Heart left ventricle (tissue), 13 donors: ENCODE results near the gene RAD50.

ENCODE experiments used
- POLR2A ChIP-seq, 2 donors: fragments of 450-650 bp; IDR thresholded peaks; one replicate each; pipeline ENCODE4 v1.6.1; 2017; ENCODE audit warnings: antibody characterized with exemption in 2 of 2, mild to moderate bottlenecking in 2 of 2, moderate library complexity in 2 of 2
- TF ChIP-seq, protein P1 (sequence below), 12 donors: fragments of 200-600 bp; sonication (generic) in 4 of 12; IDR thresholded peaks; one replicate each; pipeline versions ENCODE4 v1.5.0 to v1.8.0; 2018 to 2022; ENCODE audit warnings: antibody characterized with exemption in 12 of 12, mild to moderate bottlenecking in 5 of 12
- donor health status: ischemic (EF 13 %, LVEDD 7.1; RV severe dilation, severe dysfunction).
- donor health status: DM: no; HTN: yes; CAD: no.
- donor health status: DM: no; HTN: no; CAD: no.
- donor health status: ischemic (EF 25% LVEDD 6.9; RV normal size, moderate dysfunction).
- donor health status: ischemic (EF 25% LVEDD 5.7; RV mildly dilated, moderate dysfunction).
- donor health status: ischemic (EF 35%, LVEDD 5.7; RV mildly dilated, moderate dysfunction).
- donor health status: nonischemic (EF 11% LVEDD 7.7; RV severe dilation, severe dysfunction).
- donor health status: DM: yes; HTN: yes; CAD: no.
- donor health status: PGD.
- donor health status: ischemic (EF 29% LVEDD 5.4; RV normal size, mild dysfunction).
- donor health status: nonischemic (EF 23%, LVEDD 6.1; RV moderate dilation, normal function).

DNA sequence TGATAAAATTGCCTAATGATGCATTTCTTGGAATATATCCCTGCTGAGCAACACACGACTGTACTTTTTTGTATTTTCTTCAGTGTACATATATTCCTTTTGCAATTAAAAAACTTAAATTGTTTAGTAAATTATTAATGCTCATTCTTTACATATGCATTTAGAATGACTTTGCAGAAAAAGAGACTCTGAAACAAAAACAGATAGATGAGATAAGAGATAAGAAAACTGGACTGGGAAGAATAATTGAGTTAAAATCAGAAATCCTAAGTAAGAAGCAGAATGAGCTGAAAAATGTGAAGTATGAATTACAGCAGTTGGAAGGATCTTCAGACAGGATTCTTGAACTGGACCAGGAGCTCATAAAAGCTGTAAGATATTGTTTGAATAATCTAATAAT is 32.7 kb downstream of the RAD50 start:
- TF ChIP-seq POLR2A (IDR thresholded peaks at IDR 0.05) = no peak
- TF ChIP-seq, protein P1, sequence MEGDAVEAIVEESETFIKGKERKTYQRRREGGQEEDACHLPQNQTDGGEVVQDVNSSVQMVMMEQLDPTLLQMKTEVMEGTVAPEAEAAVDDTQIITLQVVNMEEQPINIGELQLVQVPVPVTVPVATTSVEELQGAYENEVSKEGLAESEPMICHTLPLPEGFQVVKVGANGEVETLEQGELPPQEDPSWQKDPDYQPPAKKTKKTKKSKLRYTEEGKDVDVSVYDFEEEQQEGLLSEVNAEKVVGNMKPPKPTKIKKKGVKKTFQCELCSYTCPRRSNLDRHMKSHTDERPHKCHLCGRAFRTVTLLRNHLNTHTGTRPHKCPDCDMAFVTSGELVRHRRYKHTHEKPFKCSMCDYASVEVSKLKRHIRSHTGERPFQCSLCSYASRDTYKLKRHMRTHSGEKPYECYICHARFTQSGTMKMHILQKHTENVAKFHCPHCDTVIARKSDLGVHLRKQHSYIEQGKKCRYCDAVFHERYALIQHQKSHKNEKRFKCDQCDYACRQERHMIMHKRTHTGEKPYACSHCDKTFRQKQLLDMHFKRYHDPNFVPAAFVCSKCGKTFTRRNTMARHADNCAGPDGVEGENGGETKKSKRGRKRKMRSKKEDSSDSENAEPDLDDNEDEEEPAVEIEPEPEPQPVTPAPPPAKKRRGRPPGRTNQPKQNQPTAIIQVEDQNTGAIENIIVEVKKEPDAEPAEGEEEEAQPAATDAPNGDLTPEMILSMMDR (IDR thresholded peaks at IDR 0.05) = no peak
